AG04450 (cell line): ENCODE results near the gene IBA57. TPM values are rescaled to one million over a fixed set of nuclear protein-coding genes. Genes with fewer than 3 reads are reported as not detected.
"Not testable (repeated sequence)": the region's sequence is repeated elsewhere in the genome, so short reads cannot be mapped to it uniquely, and the experiment has no call there.

Experiments used
- CTCF ChIA-PET: fragments of 300-600, 350-600 bp; formaldehyde crosslinking; extraction: SDS; loops from one replicate; lab custom pipeline; 2022; ENCODE audit warnings: antibody characterized with exemption, inconsistent platforms; lab: Charles Lee
- POLR2A ChIA-PET: fragments of 350-600 bp; formaldehyde crosslinking; extraction: SDS; loops from one replicate; lab custom pipeline; 2021; ENCODE audit warnings: antibody characterized with exemption, inconsistent platforms; lab: Yijun Ruan, JAX
- DNase-seq: peaks from one replicate; pipeline ENCODE4 v3.0.0-alpha.2; 2011; ENCODE audit warnings: low read depth, low spot score
- H3K27ac ChIP-seq: one replicate; pipeline ENCODE4 v1.5.1; 2012; ENCODE audit warnings: low read depth, low read length, control low read depth
- H3K27me3 ChIP-seq: one replicate; pipeline ENCODE4 v1.6.0; 2012; ENCODE audit warnings: low read length; ENCODE audit not compliant: control insufficient read depth, insufficient read depth
- H3K4me3 ChIP-seq: 2 replicates; pipeline ENCODE4 v1.5.1; 2011; ENCODE audit warnings: mild to moderate bottlenecking, low read depth, low read length, control low read depth
- H3K9me3 ChIP-seq: 2 replicates; pipeline ENCODE4 v1.5.1; 2012; ENCODE audit warnings: low read length; ENCODE audit not compliant: control insufficient read depth, insufficient read depth
- CTCF ChIP-seq: IDR thresholded peaks from 2 replicates; pipeline ENCODE4 v1.5.1; 2011; ENCODE audit warnings: low read depth, low read length, control low read depth, inconsistent platforms
- polyA plus RNA-seq: library from polyadenylated mRNA; depleted of rRNA; stranded (reverse); fragments of >200 nt; gene quantifications from 2 replicates; pipeline ENCODE4 v1.2.3, GENCODE V29; 2011

The IBA57 gene
- polyA plus RNA-seq, 1 experiment: 1.4 TPM

DNA sequence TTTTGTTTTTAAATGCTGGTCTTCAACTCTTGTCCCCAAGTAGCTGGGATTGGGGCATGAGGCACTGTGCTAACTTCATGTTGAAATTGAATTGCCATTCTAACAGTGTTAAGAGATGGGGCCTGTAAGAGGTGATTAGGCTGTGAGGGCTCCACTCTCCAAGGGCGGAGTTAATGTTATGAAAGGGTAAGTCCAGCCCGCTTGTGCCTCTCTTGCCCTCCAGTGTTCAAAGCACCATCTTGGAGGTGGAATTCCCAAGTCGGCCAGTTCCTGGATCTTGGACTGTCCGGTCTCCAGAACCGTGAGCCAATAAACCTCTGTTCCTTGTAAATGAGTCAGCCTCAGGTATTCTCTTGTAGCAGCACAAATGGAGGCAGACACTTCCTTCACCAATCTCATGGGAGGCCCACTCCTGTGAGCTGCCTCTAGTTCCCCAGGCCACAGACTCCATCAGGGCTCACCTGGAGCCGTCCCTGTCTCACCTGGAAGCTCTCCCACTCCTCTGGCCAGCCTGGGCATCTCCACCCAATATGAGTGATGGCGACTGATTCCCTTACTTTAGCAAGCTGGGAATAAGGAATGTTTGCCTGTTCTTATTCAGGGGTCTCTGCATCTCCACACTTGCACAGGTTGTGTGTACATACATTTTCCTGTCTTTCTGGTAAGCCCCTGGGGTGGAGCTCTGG, 15.5 kb downstream of the IBA57 start:
- ChIA-PET CTCF (interaction anchor here (4.5 kb wide), 1 partner anchor 15 kb away, joined by 25 read pairs; the partner anchor contains the start of gene IBA57), POLR2A (no interaction called here)
- no peak for DNase-seq
- H3K27ac ChIP-seq: no peak overlapping the region
- H3K9me3 ChIP-seq: peaks cover 4% of the 10 kb centered on the region
- H3K4me3 ChIP-seq: no peak overlapping the region
- no peaks in the 10 kb centered on the region for H3K27me3 ChIP-seq
- no peak for TF ChIP-seq CTCF

- no peak for TF ChIP-seq CTCF
- no peak overlapping the region for H3K4me3 ChIP-seq
- ChIA-PET POLR2A (no interaction called here), CTCF (interaction anchor here (4.5 kb wide), 1 partner anchor 16 kb away, joined by 25 read pairs; the partner anchor contains the start of gene IBA57)
- H3K27ac ChIP-seq: no peak overlapping the region
- H3K9me3 ChIP-seq: peaks cover 4% of the 10 kb centered on the region; the same call in 1 of the 2 replicates
- no peak for DNase-seq
- H3K27me3 ChIP-seq: no peaks in the 10 kb centered on the region
Measured at GRCh38 chr1:228181645-228182034, 16.0 kb downstream of the IBA57 start.

DNA sequence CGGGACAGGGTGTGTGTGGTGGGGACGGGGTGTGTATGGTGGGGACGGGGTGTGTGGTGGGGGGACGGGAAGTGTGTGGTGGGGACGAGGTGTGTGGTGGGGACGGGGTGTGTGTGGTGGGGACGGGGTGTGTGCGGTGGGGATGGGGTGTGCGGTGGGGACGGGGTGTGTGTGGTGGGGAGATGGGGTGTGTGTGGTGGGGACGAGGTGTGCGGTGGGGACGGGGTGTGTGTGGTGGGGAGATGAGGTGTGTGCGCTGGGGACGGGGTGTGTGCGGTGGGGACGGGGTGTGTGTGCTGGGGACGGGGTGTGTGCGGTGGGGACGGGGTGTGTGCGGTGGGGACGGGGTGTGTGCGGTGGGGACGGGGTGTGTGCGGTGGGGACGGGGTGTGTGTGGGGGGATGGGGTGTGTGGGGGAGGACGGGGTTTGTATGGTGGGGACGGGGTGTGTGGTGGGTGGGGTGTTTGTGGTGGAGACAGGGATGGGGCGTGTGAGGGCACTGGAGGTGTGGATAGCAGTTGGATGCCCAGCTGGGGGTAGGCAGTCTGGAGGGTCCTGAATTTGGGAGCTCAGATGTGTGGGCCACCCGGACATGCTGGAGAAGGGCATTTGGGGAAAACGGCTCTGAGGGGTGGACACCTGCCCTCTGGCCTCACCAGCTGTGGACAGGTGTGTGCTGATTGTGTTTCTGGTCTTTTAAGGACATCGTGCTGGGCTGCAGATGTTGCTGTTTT, 16.9 kb downstream of the IBA57 start:
- Histone ChIP-seq H3K27me3 (no peaks in the 10 kb centered on the region), H3K4me3 (no peak overlapping the region), H3K27ac (no peak overlapping the region), H3K9me3 (peaks cover 4% of the 10 kb centered on the region; the same call in 1 of the 2 replicates)
- no peak for TF ChIP-seq CTCF
- DNase-seq: no peak
- ChIA-PET CTCF (interaction anchor here (4.5 kb wide), 1 partner anchor 16 kb away, joined by 25 read pairs; the partner anchor contains the start of gene IBA57), POLR2A (interaction anchor here (1.1 kb wide), 1 partner anchor 17 kb away, joined by 8 read pairs; the partner anchor contains the start of gene IBA57)

DNA sequence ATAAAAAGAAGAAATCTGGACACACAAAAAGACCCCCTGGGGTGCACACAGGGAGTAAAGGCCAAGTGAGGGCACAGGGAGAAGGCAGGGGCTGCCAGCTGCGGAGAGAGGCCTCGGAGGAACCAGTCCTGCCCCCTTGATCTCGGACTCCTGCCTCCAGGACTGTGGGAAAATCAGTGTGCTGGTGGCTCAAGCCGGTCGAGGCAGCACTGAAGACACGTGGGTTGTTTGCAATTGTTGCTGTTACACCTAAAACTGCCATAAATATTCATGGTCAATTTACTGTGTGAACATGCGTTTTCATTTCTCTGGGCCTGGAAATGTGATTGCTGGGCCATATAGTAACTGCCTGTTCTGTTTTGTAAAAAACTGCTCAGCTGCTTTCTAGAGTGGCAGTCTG, 18.5 kb downstream of the IBA57 start:
- no peak for DNase-seq
- CTCF ChIA-PET: no interaction called here
- Histone ChIP-seq H3K4me3 (no peak overlapping the region), H3K27me3 (no peaks in the 10 kb centered on the region), H3K9me3 (peaks cover 4% of the 10 kb centered on the region; the same call in 1 of the 2 replicates), H3K27ac (no peak overlapping the region)
- no peak for TF ChIP-seq CTCF
- POLR2A ChIA-PET: no interaction called here

DNA sequence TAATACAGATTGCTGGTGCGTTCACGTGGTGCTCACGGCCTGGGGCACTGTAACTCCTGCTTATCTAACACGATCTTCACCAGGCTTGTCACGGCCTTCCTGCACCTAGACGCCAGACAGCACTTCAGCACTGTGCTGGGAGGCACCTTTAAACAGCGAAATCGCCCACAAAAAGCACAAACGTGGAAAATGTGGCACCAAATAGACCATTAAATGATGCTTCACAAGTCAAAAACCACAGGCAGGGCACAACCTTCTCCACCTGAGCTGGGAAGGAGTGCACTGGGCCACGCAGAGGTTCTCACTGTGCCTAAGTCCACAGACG, 20.0 kb downstream of the IBA57 start:
- ChIA-PET CTCF (no interaction called here), POLR2A (no interaction called here)
- Histone ChIP-seq H3K4me3 (no peak overlapping the region), H3K27ac (no peak overlapping the region), H3K9me3 (peaks cover 4% of the 10 kb centered on the region; the same call in 1 of the 2 replicates), H3K27me3 (no peaks in the 10 kb centered on the region)
- DNase-seq: no peak
- TF ChIP-seq CTCF: no peak

GRCh38 chr1:228188249-228188648, 22.6 kb downstream of the IBA57 start:
- DNase-seq, H3K4me3 ChIP-seq, POLR2A ChIA-PET, H3K27ac ChIP-seq, H3K9me3 ChIP-seq, H3K27me3 ChIP-seq: not testable (repeated sequence)
- CTCF ChIA-PET: interaction anchor here (1.0 to 1.1 kb wide), 2 partner anchors 23 to 189 kb away, joined by 3 read pairs; no protein-coding TSS in a partner anchor
